GM15510 (cell line): Measurements from ENCODE around the gene BRINP3.

ENCODE experiments used
- POLR2A ChIP-seq: IDR thresholded peaks from 3 replicates; pipeline ENCODE4 v1.6.1; 2011; ENCODE audit warnings: borderline replicate concordance; ENCODE audit not compliant: insufficient read length; ENCODE audit errors: extremely low read depth

The BRINP3 gene

DNA sequence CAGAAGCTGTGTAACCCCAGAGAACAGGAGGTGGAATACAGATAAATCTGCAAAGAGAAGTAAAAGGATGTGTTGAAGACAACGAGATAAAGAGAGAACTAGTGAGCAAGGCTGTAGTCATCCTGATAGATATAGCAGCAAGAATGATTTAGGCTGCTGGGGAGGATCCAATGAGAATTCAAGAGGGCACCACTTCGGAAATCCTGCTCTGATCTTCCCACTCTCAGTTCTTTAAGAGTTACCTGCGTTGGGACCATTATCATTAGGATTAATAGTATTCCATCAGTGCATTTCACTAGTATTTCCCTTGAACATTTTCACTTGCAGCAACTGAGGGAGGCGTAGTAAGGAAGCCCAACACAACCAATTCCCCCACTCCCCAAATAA is at the start of gene BRINP3:
Gene BRINP3, minus strand, starts transcription at position 103 of the 387 bp plus-strand sequence.
- TF ChIP-seq POLR2A: no peak

DNA sequence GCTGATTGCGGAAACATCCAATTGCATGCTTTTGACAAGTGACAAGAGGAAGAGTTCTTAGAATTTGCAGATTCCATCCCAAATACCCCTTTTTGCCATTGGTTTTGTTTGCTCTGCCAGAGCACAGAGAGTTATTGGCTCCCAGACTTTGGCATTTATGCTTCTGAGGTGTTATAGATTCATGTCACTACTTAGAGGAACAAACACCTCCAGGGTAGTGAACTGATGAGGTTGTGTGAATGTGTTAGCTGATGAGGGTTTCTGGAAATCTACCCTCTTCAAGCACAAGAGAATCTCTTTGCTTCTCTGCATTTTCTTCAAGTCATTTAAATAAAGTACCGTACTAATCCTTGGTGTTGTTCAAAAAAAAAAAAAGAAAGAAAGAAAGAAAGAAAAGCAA is 33.9 kb upstream of the BRINP3 start:
- TF ChIP-seq POLR2A: no peak

DNA sequence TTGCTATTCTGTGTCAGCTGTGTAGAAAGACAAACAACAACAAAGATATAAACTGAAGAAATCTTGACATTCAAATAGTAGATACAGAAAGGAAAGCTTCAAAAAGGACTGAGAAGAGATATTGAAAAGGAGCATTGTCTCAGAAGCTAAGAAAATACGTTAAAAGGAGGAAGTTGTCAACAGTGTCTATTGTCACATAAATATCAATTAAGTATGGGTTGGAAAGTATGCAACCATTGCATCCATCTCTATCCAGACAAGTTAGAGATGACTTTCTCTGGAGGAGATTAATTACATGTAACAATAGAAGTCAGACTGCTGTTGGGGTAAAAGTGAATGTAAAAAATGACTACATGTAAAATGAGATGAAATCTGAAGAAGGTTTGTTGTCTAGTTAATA is 29.7 kb upstream of the BRINP3 start:
- no peak for TF ChIP-seq POLR2A

- no peak for TF ChIP-seq POLR2A
Observed at GRCh38 chr1:190497565-190497964, 19.9 kb upstream of the BRINP3 start.

DNA sequence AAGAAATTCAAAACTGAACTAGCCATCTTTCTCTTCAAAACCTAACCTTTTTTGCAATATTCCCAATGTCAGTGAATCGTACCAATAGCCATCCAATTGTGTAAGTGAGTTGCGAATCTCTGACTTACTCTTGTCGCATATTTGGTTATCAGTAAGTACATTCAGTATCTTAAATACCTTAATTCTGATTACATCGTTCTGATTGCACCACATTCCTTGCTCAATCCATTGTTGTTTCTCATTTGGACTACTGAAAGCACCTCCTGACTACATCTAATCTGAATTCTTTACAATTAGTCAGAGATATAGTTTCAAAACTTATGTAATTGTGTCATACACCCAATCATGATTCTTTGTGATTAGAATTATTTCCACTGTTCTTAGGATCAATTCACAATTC is 16.8 kb upstream of the BRINP3 start:
- no peak for TF ChIP-seq POLR2A

GRCh38 chr1:190491404-190491803 is 13.7 kb upstream of the BRINP3 start:
- TF ChIP-seq POLR2A: no peak

DNA sequence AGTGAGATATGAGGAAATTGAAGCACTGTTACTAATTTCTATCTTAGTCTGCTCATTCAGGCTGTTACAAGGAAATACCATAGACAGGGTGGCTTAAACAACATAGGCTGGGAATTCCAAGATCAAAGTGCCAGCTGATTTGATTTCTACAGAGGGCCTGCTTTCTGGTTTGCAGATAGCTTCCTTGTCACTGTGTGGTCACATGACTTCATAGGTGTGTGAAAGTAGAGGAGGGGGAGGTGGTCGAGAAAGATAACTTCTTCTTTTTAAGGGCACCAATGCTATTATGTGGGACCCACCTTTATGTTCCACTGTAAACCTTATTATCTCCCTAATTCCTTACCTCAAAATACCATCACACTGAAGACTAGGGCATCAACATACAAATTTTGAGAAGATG is 6.4 kb upstream of the BRINP3 start:
- no peak for TF ChIP-seq POLR2A

GRCh38 chr1:190480231-190480630 is 2.6 kb upstream of the BRINP3 start:
- no peak for TF ChIP-seq POLR2A

- no peak for TF ChIP-seq POLR2A
Observed at GRCh38 chr1:190479516-190479915, 1.9 kb upstream of the BRINP3 start.

GRCh38 chr1:190479050-190479397 is 1.4 kb upstream of the BRINP3 start:
- TF ChIP-seq POLR2A: no peak

DNA sequence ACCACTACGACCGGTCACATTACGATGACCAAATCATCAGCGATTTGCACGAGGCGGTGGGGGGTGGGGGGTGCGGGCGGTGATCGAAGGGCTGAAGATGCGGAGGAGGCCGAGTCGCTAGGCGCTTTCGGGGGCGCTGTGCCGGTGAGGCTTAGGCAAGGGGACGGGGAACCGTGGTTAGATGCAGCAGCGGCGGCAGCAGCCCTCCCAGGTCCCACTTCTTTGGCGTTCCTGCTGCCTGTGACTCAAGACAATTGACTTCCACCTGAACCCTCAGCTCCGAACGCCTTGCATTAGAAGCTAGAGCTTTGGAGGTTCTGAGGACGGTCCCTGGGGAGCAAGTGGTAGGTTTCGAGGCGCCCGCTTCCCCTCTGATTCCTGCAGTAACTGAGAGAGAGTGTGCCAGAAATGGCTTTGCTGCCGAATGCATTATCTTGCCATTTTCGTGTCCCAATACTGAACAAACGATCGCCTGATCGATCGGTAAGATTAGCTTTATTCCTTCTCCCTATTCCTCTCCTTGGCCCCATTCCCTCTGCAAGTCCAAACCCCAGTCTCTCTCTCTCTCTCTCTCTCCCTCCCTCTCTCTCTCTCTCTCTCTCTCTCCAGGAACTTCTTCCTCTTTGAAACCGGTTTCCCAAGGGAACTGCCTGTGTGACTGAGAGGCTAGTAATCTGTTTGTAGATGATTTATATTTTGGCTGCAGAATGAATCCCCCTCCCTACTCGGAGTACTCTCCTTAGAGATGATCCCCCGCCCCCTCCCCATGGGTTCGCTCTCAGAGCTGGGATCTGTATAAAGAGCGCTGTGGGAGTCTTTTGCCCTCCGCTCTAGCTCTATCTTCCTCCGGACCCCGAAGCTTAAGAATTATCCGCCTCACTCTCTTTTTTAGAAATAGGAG is 735 bp upstream of the BRINP3 start:
- TF ChIP-seq POLR2A: no peak

DNA sequence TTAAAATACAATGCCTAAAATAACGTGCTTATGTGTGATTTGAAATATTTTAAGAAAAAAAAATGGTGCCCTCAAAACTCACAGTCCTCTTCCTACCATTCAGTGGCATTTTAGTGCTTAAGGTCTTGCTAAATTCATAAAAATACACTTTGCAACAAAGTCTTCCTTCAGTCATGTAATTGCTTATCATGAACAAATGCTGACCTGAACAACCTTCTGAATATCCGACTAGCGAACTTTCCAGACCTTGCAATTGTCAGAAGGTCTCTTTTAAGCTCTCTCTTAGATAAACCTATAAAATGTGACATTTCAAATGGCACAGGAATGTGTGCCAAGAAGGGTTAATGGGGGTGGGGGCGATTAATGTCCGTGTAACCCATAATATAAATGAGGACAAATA is 858 bp downstream of the BRINP3 start:
- no peak for TF ChIP-seq POLR2A

GRCh38 chr1:190476321-190476720 is 1.3 kb downstream of the BRINP3 start:
- TF ChIP-seq POLR2A: no peak

GRCh38 chr1:190475421-190476141 is 2.1 kb downstream of the BRINP3 start:
- TF ChIP-seq POLR2A: no peak

GRCh38 chr1:190474650-190475211 is 2.9 kb downstream of the BRINP3 start:
- no peak for TF ChIP-seq POLR2A
